A549 (cell line): Measurements from ENCODE around the gene MED23. TPM values are rescaled to one million over a fixed set of nuclear protein-coding genes. Genes with fewer than 3 reads are reported as not detected.

Source experiments
- ATAC-seq, 2 experiments: fragments of 200-7000 bp in 1 of 2; fragments of >200 bp in 1 of 2; cut with Nextera tagmentation in 1 of 2; cut with Tn5 transposase in 1 of 2; 3 replicates each; pipeline versions ENCODE4 v1.8.0 to v1.9.1; 2018 to 2020; ENCODE audit warnings: mild to moderate bottlenecking in 1 of 2, moderate library complexity in 1 of 2
- CTCF ChIA-PET: fragments of 300-600 bp; sonication (Branson Sonifier 250); formaldehyde crosslinking; extraction: SDS; loops from one replicate; lab custom pipeline; 2021; ENCODE audit warnings: antibody characterized with exemption, inconsistent platforms; lab: Yijun Ruan, JAX
- POLR2A ChIA-PET: fragments of 350-600 bp; formaldehyde crosslinking; extraction: SDS; loops from one replicate; lab custom pipeline; 2021; ENCODE audit warnings: antibody characterized with exemption, inconsistent platforms; lab: Yijun Ruan, JAX
- DNase-seq, 2 experiments: peaks; one replicate each; pipeline versions ENCODE4 v3.0.0 to v3.0.0-alpha.2; 2011 to 2016; ENCODE audit warnings: low read depth in 1 of 2, low spot score in 1 of 2
- FAIRE-seq: peaks from 2 replicates; lab custom pipeline; 2011; peaks lifted over from hg19 to GRCh38; lab: Jason Lieb, UNC
- H3K27ac ChIP-seq, 2 experiments: fragments of >200 bp; sonication (Bioruptor Twin); formaldehyde crosslinking; 3 replicates each; pipeline ENCODE4 v1.5.1; 2016 to 2017
- H3K4me1 ChIP-seq: fragments of >200 bp; sonication (Bioruptor Twin); formaldehyde crosslinking; 3 replicates; pipeline ENCODE4 v1.6.1; 2016
- H3K4me2 ChIP-seq: fragments of >200 bp; sonication (Bioruptor Twin); formaldehyde crosslinking; 3 replicates; pipeline ENCODE4 v1.6.1; 2016
- H3K4me3 ChIP-seq: fragments of >200 bp; sonication (Bioruptor Twin); formaldehyde crosslinking; 3 replicates; pipeline ENCODE4 v1.5.1; 2016
- H3K9me3 ChIP-seq: fragments of >200 bp; sonication (Bioruptor Twin); formaldehyde crosslinking; 3 replicates; pipeline ENCODE4 v1.6.1; 2016
- CBX2 ChIP-seq: fragments of 200-600 bp; sonication (generic); IDR thresholded peaks from 2 replicates; pipeline ENCODE4 v1.6.1; 2016; ENCODE audit warnings: low read depth, mild to moderate bottlenecking, borderline replicate concordance
- CBX8 ChIP-seq: fragments of 200-600 bp; sonication (generic); IDR thresholded peaks from 2 replicates; pipeline ENCODE4 v1.6.1; 2016
- CEBPB ChIP-seq, 2 experiments: fragments of >200 bp in 1 of 2; sonication (Bioruptor Twin) in 1 of 2; formaldehyde crosslinking in 1 of 2; IDR thresholded peaks; 2 replicates each; pipeline ENCODE4 v1.6.1; 2012 to 2016
- EHMT2 ChIP-seq: fragments of 200-600 bp; sonication (generic); IDR thresholded peaks from 2 replicates; pipeline ENCODE4 v1.6.1; 2016; ENCODE audit warnings: antibody characterized with exemption, low read depth, mild to moderate bottlenecking, moderate library complexity
- EP300 ChIP-seq, 2 experiments: fragments of >200 bp; sonication (Bioruptor Twin); formaldehyde crosslinking; IDR thresholded peaks; 2 replicates in 1 of 2; 3 replicates in 1 of 2; pipeline ENCODE4 v1.6.1; 2016 to 2017
- FOSB ChIP-seq: fragments of 250-450 bp; sonication (Bioruptor Pico); IDR thresholded peaks from 2 replicates; pipeline ENCODE4 v1.5.0; 2020; ENCODE audit warnings: mild to moderate bottlenecking, moderate library complexity
- FOSL2 ChIP-seq, 2 experiments: fragments of 450-650 bp in 1 of 2; fragments of >200 bp in 1 of 2; sonication (Bioruptor Twin) in 1 of 2; formaldehyde crosslinking; IDR thresholded peaks; 2 replicates each; pipeline versions ENCODE4 v1.5.0 to v1.6.1; 2016 to 2020; ENCODE audit warnings: mild to moderate bottlenecking in 1 of 2, moderate library complexity in 1 of 2
- HDAC2 ChIP-seq: fragments of 200-600 bp; sonication (generic); IDR thresholded peaks from 2 replicates; pipeline ENCODE4 v1.6.1; 2016
- HEYL ChIP-seq: fragments of 250-450 bp; sonication (Bioruptor Pico); IDR thresholded peaks from 2 replicates; pipeline ENCODE4 v1.8.0; 2021; ENCODE audit warnings: mild to moderate bottlenecking, moderate library complexity
- HOXB13 ChIP-seq: fragments of 250-450 bp; sonication (Bioruptor Pico); IDR thresholded peaks from 2 replicates; pipeline ENCODE4 v1.5.0; 2020; ENCODE audit warnings: low read depth, mild to moderate bottlenecking, moderate library complexity
- JUNB ChIP-seq: fragments of >200 bp; sonication (Bioruptor Twin); formaldehyde crosslinking; IDR thresholded peaks from 2 replicates; pipeline ENCODE4 v1.6.1; 2016
- KDM1A ChIP-seq: fragments of 200-600 bp; sonication (generic); IDR thresholded peaks from 2 replicates; pipeline ENCODE4 v1.6.1; 2016; ENCODE audit warnings: low read depth, mild to moderate bottlenecking
- MAFK ChIP-seq: fragments of 450-650 bp; IDR thresholded peaks from 2 replicates; pipeline ENCODE4 v1.6.1; 2014; ENCODE audit not compliant: partially characterized antibody
- MAZ ChIP-seq: fragments of 150-350 bp; IDR thresholded peaks from 2 replicates; pipeline ENCODE4 v1.6.1; 2014; ENCODE audit warnings: antibody characterized with exemption, low read depth, low read length, borderline replicate concordance
- MYC ChIP-seq: IDR thresholded peaks from 2 replicates; pipeline ENCODE4 v1.6.1; 2012; ENCODE audit warnings: mild to moderate bottlenecking, inconsistent platforms, low read length, improper control_type of control experiment, borderline replicate concordance
- NFE2L2 ChIP-seq: fragments of 150-350 bp; conservative IDR thresholded peaks from 2 replicates; pipeline ENCODE4 v1.6.1; 2014; ENCODE audit warnings: low read length
- NPAS2 ChIP-seq: fragments of 250-450 bp; sonication (Bioruptor Pico); IDR thresholded peaks from 2 replicates; pipeline ENCODE4 v1.8.0; 2022; ENCODE audit warnings: mild to moderate bottlenecking, moderate library complexity, borderline replicate concordance
- POLR2AphosphoS2 ChIP-seq: conservative IDR thresholded peaks from 2 replicates; pipeline ENCODE4 v1.6.1; 2012; ENCODE audit warnings: low read length, improper control_type of control experiment, inconsistent platforms
- RAD21 ChIP-seq, 2 experiments: fragments of >200 bp in 1 of 2; sonication (Bioruptor Twin) in 1 of 2; formaldehyde crosslinking in 1 of 2; IDR thresholded peaks in 1 of 2; conservative IDR thresholded peaks in 1 of 2; 2 replicates in 1 of 2; 3 replicates in 1 of 2; pipeline ENCODE4 v1.6.1; 2012 to 2018; ENCODE audit warnings: inconsistent platforms in 1 of 2
- RARB ChIP-seq: fragments of 250-450 bp; sonication (Bioruptor Pico); IDR thresholded peaks from 2 replicates; pipeline ENCODE4 v1.8.0; 2021; ENCODE audit warnings: mild to moderate bottlenecking, moderate library complexity
- SREBF2 ChIP-seq: fragments of 450-650 bp; IDR thresholded peaks from 2 replicates; pipeline ENCODE4 v1.6.1; 2014; ENCODE audit warnings: mild to moderate bottlenecking, moderate library complexity
- TP53 ChIP-seq: fragments of 250-450 bp; sonication (Bioruptor Pico); IDR thresholded peaks from 2 replicates; pipeline ENCODE4 v1.5.0; 2021; ENCODE audit warnings: mild to moderate bottlenecking, moderate library complexity
- ZNF302 ChIP-seq: fragments of 250-450 bp; sonication (Bioruptor Pico); IDR thresholded peaks from 2 replicates; pipeline ENCODE4 v1.9.0; 2021; ENCODE audit warnings: inconsistent platforms, mild to moderate bottlenecking, moderate library complexity
- WGBS: methylation state at CpG from one replicate; pipeline ENCODE4 v1.1.6; 2017; ENCODE audit errors: missing lambda C conversion rate; 5-methylcytosine and 5-hydroxymethylcytosine counted together
- polyA plus RNA-seq, 4 experiments: library from polyadenylated mRNA; depleted of rRNA in 3 of 4; stranded (reverse); fragments of >200 nt; fragmentation: RNase III in 1 of 4; extraction: RNeasy Plus Mini Kit Qiagen cat#74134 plus additional on column Dnase treatment in 1 of 4; gene quantifications; 2 replicates in 3 of 4; 3 replicates in 1 of 4; pipeline ENCODE4 v1.2.3, GENCODE V29; 2011 to 2017
- TF ChIP-seq, protein P1 (sequence below): fragments of >200 bp; sonication (Bioruptor Twin); formaldehyde crosslinking; IDR thresholded peaks from 3 replicates; pipeline ENCODE4 v1.5.1; 2016
- TF ChIP-seq, protein P2 (sequence below): IDR thresholded peaks from 2 replicates; pipeline ENCODE4 v1.6.1; 2012; ENCODE audit warnings: low read depth, borderline replicate concordance
- TF ChIP-seq, protein P3 (sequence below): fragments of 250-450 bp; sonication (Bioruptor Pico); IDR thresholded peaks from 2 replicates; pipeline ENCODE4 v1.5.0; 2021; ENCODE audit warnings: mild to moderate bottlenecking, moderate library complexity, borderline replicate concordance
- TF ChIP-seq, protein P4 (sequence below): fragments of >200 bp; sonication (Bioruptor Twin); formaldehyde crosslinking; IDR thresholded peaks from 2 replicates; pipeline ENCODE4 v1.6.1; 2016
- TF ChIP-seq, protein P5 (sequence below): IDR thresholded peaks from 2 replicates; pipeline ENCODE4 v1.6.1; 2012

The MED23 gene
- polyA plus RNA-seq, 2 of the 4 experiments (the other 2 are of a cell fraction), result 7.6 to 23.1 TPM

DNA sequence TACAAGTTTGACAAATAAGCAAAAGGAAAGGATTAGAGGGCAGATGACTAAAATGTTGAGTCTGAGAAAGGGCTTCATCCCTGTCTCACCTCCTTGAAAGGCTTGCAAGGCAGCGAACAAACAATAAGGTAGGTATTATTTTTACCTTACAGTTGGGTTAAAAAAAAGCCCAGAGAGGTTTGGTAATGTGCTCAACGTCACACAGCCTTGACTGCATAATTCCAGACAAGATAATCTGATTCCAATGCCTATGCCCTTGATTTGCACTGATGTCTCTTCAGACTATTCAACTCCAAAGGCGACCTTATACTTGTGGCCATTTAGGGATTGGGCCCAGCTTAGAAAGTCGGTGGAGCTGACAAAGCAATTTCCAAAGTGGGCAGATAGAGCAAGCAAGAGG lies 53.4 kb downstream of the MED23 start (continued):
- TF ChIP-seq JUNB (no peak), CEBPB (IDR thresholded peaks at IDR 0.05) (no peak), POLR2AphosphoS2 (no peak)
- TF ChIP-seq, all 56 proteins: peak for 0

DNA sequence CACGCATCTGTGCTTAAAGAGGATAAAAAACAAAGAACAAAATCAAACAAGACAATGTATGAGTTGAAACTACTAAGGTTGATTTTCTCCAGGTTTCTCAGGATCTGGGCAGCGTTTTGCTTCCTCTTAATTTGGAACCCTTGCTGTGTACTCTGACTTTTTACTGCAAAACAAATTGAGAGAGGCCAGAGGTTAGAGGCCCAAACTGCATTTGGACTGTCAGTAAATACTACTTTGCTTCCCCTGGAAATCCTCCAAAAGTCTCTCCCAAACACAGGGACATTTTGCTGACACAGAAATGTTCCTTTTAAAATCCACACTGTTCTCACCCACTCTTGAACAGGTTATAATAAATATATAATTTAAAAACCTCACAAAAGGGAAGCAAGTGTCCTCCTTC lies 53.9 kb downstream of the MED23 start:
- POLR2A ChIA-PET, result no interaction called here
- FAIRE-seq, result no peak

DNA sequence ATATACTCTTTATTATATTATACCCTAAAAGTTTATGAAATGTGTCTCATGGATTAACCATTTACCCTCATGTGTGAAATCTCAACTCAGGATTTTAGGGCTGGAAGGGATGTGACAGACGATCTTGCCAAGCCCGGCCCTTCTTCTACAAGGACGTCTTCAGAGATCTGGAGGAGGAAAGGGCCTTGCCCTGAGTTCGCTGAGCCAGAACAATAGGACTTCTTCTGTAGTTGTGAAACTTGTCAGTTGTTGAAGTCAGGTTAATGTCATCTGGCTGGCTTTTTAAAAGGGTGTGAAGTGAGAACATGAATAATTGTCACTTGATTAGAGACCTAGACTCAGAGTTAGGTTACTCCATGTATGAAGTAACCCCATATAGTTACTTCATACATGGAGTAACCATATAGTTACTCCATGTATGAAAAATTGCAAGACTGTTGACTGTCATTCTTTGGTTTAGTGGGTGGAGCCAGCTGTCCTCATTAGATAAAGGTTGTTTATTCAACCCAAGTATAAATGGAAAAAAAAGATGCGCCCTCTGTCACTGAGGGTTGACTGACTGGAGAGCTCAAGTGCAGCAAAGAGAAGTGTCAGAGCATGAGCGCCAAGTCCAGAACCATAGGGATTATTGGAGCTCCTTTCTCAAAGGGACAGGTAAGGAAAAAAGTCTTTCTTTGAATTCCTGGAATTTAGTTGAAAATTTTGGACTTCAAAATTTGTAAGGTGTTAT lies 55.2 kb downstream of the MED23 start, which contains the start of gene ARG1:
Gene ARG1, plus strand, starts transcription at position 541 of the 730 bp plus-strand sequence. Its CDS starts 57 bp downstream, at position 598.
- no peak for FAIRE-seq
- CTCF ChIA-PET, result interaction anchor here (1.4 kb wide), 1 partner anchor 56 kb away, joined by 4 read pairs; the partner anchor contains the start of gene MED23
- 84% methylated on average over 6 of the region's 6 CpGs for WGBS

More for the DNA sequence above, 53.9 kb downstream of the MED23 start:
- Histone ChIP-seq H3K9me3 (no peaks in the 10 kb centered on the region), H3K27ac (no peak overlapping the region), H3K4me1 (no peaks in the 10 kb centered on the region), H3K4me2 (no peak overlapping the region), H3K4me3 (no peak overlapping the region)
- ATAC-seq, result no peak
- WGBS, result 59% methylated on average over 2 of the region's 2 CpGs
- no peak for DNase-seq
- no peak for TF ChIP-seq HOXB13 (CRISPR knock-in tag)
- TF ChIP-seq RAD21 (conservative IDR thresholded peaks at IDR 0.05 in 1 of 2, IDR thresholded peaks at IDR 0.05 in 1 of 2), result no peak
- no peak for TF ChIP-seq TP53 (CRISPR knock-in tag)
- no peak for TF ChIP-seq NFE2L2
- no peak for TF ChIP-seq KDM1A
- TF ChIP-seq CBX2, result no peak
- TF ChIP-seq, protein P1, sequence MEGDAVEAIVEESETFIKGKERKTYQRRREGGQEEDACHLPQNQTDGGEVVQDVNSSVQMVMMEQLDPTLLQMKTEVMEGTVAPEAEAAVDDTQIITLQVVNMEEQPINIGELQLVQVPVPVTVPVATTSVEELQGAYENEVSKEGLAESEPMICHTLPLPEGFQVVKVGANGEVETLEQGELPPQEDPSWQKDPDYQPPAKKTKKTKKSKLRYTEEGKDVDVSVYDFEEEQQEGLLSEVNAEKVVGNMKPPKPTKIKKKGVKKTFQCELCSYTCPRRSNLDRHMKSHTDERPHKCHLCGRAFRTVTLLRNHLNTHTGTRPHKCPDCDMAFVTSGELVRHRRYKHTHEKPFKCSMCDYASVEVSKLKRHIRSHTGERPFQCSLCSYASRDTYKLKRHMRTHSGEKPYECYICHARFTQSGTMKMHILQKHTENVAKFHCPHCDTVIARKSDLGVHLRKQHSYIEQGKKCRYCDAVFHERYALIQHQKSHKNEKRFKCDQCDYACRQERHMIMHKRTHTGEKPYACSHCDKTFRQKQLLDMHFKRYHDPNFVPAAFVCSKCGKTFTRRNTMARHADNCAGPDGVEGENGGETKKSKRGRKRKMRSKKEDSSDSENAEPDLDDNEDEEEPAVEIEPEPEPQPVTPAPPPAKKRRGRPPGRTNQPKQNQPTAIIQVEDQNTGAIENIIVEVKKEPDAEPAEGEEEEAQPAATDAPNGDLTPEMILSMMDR, result no peak
- TF ChIP-seq, protein P2, sequence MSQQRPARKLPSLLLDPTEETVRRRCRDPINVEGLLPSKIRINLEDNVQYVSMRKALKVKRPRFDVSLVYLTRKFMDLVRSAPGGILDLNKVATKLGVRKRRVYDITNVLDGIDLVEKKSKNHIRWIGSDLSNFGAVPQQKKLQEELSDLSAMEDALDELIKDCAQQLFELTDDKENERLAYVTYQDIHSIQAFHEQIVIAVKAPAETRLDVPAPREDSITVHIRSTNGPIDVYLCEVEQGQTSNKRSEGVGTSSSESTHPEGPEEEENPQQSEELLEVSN, result no peak
- TF ChIP-seq JUNB, result no peak
- TF ChIP-seq EHMT2, result no peak
- TF ChIP-seq, protein P3, sequence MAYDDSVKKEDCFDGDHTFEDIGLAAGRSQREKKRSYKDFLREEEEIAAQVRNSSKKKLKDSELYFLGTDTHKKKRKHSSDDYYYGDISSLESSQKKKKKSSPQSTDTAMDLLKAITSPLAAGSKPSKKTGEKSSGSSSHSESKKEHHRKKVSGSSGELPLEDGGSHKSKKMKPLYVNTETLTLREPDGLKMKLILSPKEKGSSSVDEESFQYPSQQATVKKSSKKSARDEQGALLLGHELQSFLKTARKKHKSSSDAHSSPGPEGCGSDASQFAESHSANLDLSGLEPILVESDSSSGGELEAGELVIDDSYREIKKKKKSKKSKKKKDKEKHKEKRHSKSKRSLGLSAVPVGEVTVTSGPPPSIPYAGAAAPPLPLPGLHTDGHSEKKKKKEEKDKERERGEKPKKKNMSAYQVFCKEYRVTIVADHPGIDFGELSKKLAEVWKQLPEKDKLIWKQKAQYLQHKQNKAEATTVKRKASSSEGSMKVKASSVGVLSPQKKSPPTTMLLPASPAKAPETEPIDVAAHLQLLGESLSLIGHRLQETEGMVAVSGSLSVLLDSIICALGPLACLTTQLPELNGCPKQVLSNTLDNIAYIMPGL, result no peak
- TF ChIP-seq POLR2AphosphoS2, result no peak
- no peak for TF ChIP-seq NPAS2
- TF ChIP-seq MYC, result no peak
- CTCF ChIA-PET, result no interaction called here

More for the DNA sequence above, 55.2 kb downstream of the MED23 start, which contains the start of gene ARG1:
- Histone ChIP-seq H3K9me3 (no peaks in the 10 kb centered on the region), H3K4me3 (no peak within 1 kb of the TSS), H3K27ac (no peak within 1 kb of the TSS), H3K4me1 (no peaks in the 10 kb centered on the region), H3K4me2 (no peak within 1 kb of the TSS)
- POLR2A ChIA-PET, result no interaction called here
- DNase-seq (no peak), ATAC-seq (no peak)
- no peak for TF ChIP-seq RARB
- no peak for TF ChIP-seq HDAC2
- no peak for TF ChIP-seq MAZ
- no peak for TF ChIP-seq FOSL2 (IDR thresholded peaks at IDR 0.05)
- TF ChIP-seq FOSL2 (CRISPR knock-in tag; IDR thresholded peaks at IDR 0.05), result no peak
- TF ChIP-seq, protein P4, sequence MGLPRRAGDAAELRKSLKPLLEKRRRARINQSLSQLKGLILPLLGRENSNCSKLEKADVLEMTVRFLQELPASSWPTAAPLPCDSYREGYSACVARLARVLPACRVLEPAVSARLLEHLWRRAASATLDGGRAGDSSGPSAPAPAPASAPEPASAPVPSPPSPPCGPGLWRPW, result no peak
- no peak for TF ChIP-seq EP300 (IDR thresholded peaks at IDR 0.05)
- TF ChIP-seq FOSB (CRISPR knock-in tag), result no peak
- TF ChIP-seq, protein P5, sequence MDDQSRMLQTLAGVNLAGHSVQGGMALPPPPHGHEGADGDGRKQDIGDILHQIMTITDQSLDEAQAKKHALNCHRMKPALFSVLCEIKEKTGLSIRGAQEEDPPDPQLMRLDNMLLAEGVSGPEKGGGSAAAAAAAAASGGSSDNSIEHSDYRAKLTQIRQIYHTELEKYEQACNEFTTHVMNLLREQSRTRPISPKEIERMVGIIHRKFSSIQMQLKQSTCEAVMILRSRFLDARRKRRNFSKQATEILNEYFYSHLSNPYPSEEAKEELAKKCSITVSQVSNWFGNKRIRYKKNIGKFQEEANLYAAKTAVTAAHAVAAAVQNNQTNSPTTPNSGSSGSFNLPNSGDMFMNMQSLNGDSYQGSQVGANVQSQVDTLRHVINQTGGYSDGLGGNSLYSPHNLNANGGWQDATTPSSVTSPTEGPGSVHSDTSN, result no peak
- no peak for TF ChIP-seq HEYL (CRISPR knock-in tag)
- TF ChIP-seq SREBF2, result no peak
- no peak for TF ChIP-seq CBX8
- TF ChIP-seq ZNF302 (CRISPR knock-in tag), result no peak
- TF ChIP-seq MAFK, result no peak
- no peak for TF ChIP-seq MYC
